Stimulated activated CD8-positive, alpha-beta memory T cell treated with anti-CD3 and anti-CD28 coated beads, Interleukin-7, amount 100 ng/mL, for 4 hours (primary cell): Measurements from ENCODE around the gene DPT.

Experiments
- DNase-seq, 2 donors: peaks; one replicate each; pipeline ENCODE4 v3.0.0-alpha.2; 2020; ENCODE audit warnings: low read depth in 2 of 2

Gene DPT

GRCh38 chr1:168656485-168656884, 72.5 kb downstream of the DPT start:
- DNase-seq = no peak

- no peak for DNase-seq
Measured at GRCh38 chr1:168654198-168654915, 74.6 kb downstream of the DPT start.

GRCh38 chr1:168653567-168653966, 75.4 kb downstream of the DPT start:
- no peak for DNase-seq

- DNase-seq = no peak
Measured at GRCh38 chr1:168645721-168646120, 83.3 kb downstream of the DPT start.
